Measurements from ENCODE around the gene PVR. TPM values are rescaled to one million over a fixed set of nuclear protein-coding genes. Genes with fewer than 3 reads are reported as not detected.

The PVR gene
- total RNA-seq, 2 experiments from 2014 or later = not detected

DNA sequence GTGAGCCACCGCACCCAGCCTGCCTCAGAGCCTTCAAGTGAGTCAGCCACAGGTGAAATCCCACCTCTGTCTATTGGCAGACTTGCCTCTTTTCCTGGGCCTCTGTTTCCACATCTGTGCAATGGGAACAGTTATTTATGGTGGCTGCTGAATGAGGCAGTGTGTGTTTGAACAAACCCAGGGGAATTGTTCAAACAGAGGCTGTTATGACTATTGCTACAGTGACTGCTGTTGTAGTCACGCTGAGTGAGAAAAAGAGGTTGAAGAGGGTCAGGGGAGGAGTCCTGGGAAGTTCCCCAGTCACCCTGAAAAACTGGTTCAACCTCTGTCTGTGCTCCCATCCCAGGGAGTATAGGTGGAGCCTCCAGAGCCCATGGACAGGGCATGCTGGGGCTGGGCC, 27.7 kb downstream of the PVR start, which contains the start of gene CEACAM19:
TSS of gene CEACAM19 (plus strand) at position 83 of the 400 bp plus-strand sequence. CDS start 450 bp downstream, outside the sequence.
- BruUV-seq (replicated peaks) = no TSS peak
- Histone ChIP-seq H3K9me2 (ENCODE audit: insufficient read depth, low read length) (no peaks in the 10 kb centered on the region), H3K36me3 (ENCODE audit: insufficient read depth, low read length) (no peaks in the 10 kb centered on the region), H4K20me1 (ENCODE audit: insufficient read depth, low read length) (no peaks in the 10 kb centered on the region), H3K4me3 (ENCODE audit: low read depth, low read length, poor library complexity, severe bottlenecking) (no peak within 1 kb of the TSS), H3K27ac (ENCODE audit: low read depth, low read length, poor library complexity, severe bottlenecking) (no peak within 1 kb of the TSS), H3K79me2 (ENCODE audit: insufficient read depth, low read depth, low read length) (no peaks in the 10 kb centered on the region), H3K4me2 (ENCODE audit: low read length) (no peak within 1 kb of the TSS), H3K4me1 (ENCODE audit: insufficient read depth, low read length, poor library complexity, severe bottlenecking) (no peaks in the 10 kb centered on the region), H3K9me3 (ENCODE audit: low read length) (no peaks in the 10 kb centered on the region), H2AFZ (ENCODE audit: low read length) (no peak within 1 kb of the TSS)
- CTCF ChIA-PET (ENCODE audit: unreplicated experiment) = no interaction called here
- DNase-seq (ENCODE audit: low spot score) = no peak
- intact Hi-C loops (cut with micrococcal nuclease; ENCODE audit: unreplicated experiment) = no loop called here
- no peak for TF ChIP-seq EZH2phosphoT487 (IDR thresholded peaks at IDR 0.05; ENCODE audit: borderline replicate concordance, low read depth, low read length)
- TF ChIP-seq, protein P1, sequence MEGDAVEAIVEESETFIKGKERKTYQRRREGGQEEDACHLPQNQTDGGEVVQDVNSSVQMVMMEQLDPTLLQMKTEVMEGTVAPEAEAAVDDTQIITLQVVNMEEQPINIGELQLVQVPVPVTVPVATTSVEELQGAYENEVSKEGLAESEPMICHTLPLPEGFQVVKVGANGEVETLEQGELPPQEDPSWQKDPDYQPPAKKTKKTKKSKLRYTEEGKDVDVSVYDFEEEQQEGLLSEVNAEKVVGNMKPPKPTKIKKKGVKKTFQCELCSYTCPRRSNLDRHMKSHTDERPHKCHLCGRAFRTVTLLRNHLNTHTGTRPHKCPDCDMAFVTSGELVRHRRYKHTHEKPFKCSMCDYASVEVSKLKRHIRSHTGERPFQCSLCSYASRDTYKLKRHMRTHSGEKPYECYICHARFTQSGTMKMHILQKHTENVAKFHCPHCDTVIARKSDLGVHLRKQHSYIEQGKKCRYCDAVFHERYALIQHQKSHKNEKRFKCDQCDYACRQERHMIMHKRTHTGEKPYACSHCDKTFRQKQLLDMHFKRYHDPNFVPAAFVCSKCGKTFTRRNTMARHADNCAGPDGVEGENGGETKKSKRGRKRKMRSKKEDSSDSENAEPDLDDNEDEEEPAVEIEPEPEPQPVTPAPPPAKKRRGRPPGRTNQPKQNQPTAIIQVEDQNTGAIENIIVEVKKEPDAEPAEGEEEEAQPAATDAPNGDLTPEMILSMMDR (conservative IDR thresholded peaks at IDR 0.05; ENCODE audit: low read length) = no peak
- POLR2A ChIA-PET = interaction anchor here (0.5 kb wide), 1 partner anchor 135 kb away, joined by 5 read pairs; no protein-coding TSS in a partner anchor

- Histone ChIP-seq H3K9me2 (ENCODE audit: insufficient read depth, low read length) (no peaks in the 10 kb centered on the region), H3K36me3 (ENCODE audit: insufficient read depth, low read length) (no peaks in the 10 kb centered on the region), H3K4me1 (ENCODE audit: insufficient read depth, low read length, poor library complexity, severe bottlenecking) (no peaks in the 10 kb centered on the region), H2AFZ (ENCODE audit: low read length) (no peak overlapping the region), H4K20me1 (ENCODE audit: insufficient read depth, low read length) (no peaks in the 10 kb centered on the region), H3K27ac (ENCODE audit: low read depth, low read length, poor library complexity, severe bottlenecking) (no peak overlapping the region), H3K4me2 (ENCODE audit: low read length) (no peak overlapping the region), H3K4me3 (ENCODE audit: low read depth, low read length, poor library complexity, severe bottlenecking) (no peak overlapping the region), H3K9me3 (ENCODE audit: low read length) (no peaks in the 10 kb centered on the region), H3K79me2 (ENCODE audit: insufficient read depth, low read depth, low read length) (no peaks in the 10 kb centered on the region)
- intact Hi-C loops (cut with micrococcal nuclease; ENCODE audit: unreplicated experiment) = no loop called here
- DNase-seq (ENCODE audit: low spot score) = no peak
- BruUV-seq (replicated peaks) = no TSS peak
- TF ChIP-seq, protein P1 (conservative IDR thresholded peaks at IDR 0.05; ENCODE audit: low read length) = no peak
- TF ChIP-seq EZH2phosphoT487 (IDR thresholded peaks at IDR 0.05; ENCODE audit: borderline replicate concordance, low read depth, low read length) = no peak
- POLR2A ChIA-PET = interaction anchor here (0.5 kb wide), 1 partner anchor 134 kb away, joined by 5 read pairs; no protein-coding TSS in a partner anchor
- CTCF ChIA-PET (ENCODE audit: unreplicated experiment) = no interaction called here
Measured at GRCh38 chr19:44672226-44672625, 28.5 kb downstream of the PVR start.

GRCh38 chr19:44673510-44673909, 29.8 kb downstream of the PVR start:
- BruUV-seq (replicated peaks) = no TSS peak
- H3K4me2 ChIP-seq (ENCODE audit: low read length) = no peak overlapping the region
- no peak for TF ChIP-seq EZH2phosphoT487 (IDR thresholded peaks at IDR 0.05; ENCODE audit: borderline replicate concordance, low read depth, low read length)
- TF ChIP-seq, protein P1 (conservative IDR thresholded peaks at IDR 0.05; ENCODE audit: low read length) = no peak
- H3K4me3 ChIP-seq (ENCODE audit: low read depth, low read length, poor library complexity, severe bottlenecking) = no peak overlapping the region
- POLR2A ChIA-PET = no interaction called here
- DNase-seq (ENCODE audit: low spot score) = no peak
- no peaks in the 10 kb centered on the region for H3K79me2 ChIP-seq (ENCODE audit: insufficient read depth, low read depth, low read length)
- no peak overlapping the region for H2AFZ ChIP-seq (ENCODE audit: low read length)
- no peak overlapping the region for H3K27ac ChIP-seq (ENCODE audit: low read depth, low read length, poor library complexity, severe bottlenecking)
- CTCF ChIA-PET (ENCODE audit: unreplicated experiment) = no interaction called here
- H4K20me1 ChIP-seq (ENCODE audit: insufficient read depth, low read length) = no peaks in the 10 kb centered on the region
- H3K9me3 ChIP-seq (ENCODE audit: low read length) = no peaks in the 10 kb centered on the region
- intact Hi-C loops (cut with micrococcal nuclease; ENCODE audit: unreplicated experiment) = no loop called here
- H3K36me3 ChIP-seq (ENCODE audit: insufficient read depth, low read length) = no peaks in the 10 kb centered on the region
- H3K4me1 ChIP-seq (ENCODE audit: insufficient read depth, low read length, poor library complexity, severe bottlenecking) = no peaks in the 10 kb centered on the region
- H3K9me2 ChIP-seq (ENCODE audit: insufficient read depth, low read length) = no peaks in the 10 kb centered on the region
